ENCODE measurements around the gene TMPRSS13. TPM values are rescaled to one million over a fixed set of nuclear protein-coding genes. Genes with fewer than 3 reads are reported as not detected.
"Not testable (repeated sequence)": the region's sequence is repeated elsewhere in the genome, so short reads cannot be mapped to it uniquely, and the experiment has no call there.

TMPRSS13 gene
- total and polyA plus RNA-seq, 2 donors: 1.5 to 3.5 TPM

- H3K4me3 ChIP-seq (ENCODE audit: low read length in 2 of 2): no peak overlapping the region
Observed at GRCh38 chr11:117953024-117953671, 23.9 kb upstream of the TMPRSS13 start.

GRCh38 chr11:117950993-117951961, 22.1 kb upstream of the TMPRSS13 start:
- H3K27ac ChIP-seq (ENCODE audit: low read depth in 1 of 2, low read length in 1 of 2): peak overlapping the region; percentile 87 to 89

More at GRCh38 chr11:117953024-117953671, 23.9 kb upstream of the TMPRSS13 start:
- H3K27me3 ChIP-seq (ENCODE audit: control insufficient read depth in 2 of 2, insufficient read depth in 1 of 2, low read length in 1 of 2): no peaks in the 10 kb centered on the region
- H3K4me1 ChIP-seq (ENCODE audit: control insufficient read depth in 2 of 2, insufficient read depth in 2 of 2, low read length in 2 of 2): peaks cover 51 to 66% of the 10 kb centered on the region in 2 donors
- peak in 6 of 9 donors; percentile 58 to 89 (median 66) for DNase-seq (ENCODE audit: low read depth in 6 of 9, low spot score in 9 of 9)
- WGBS: 43% methylated on average over 3 of the region's 3 CpGs
- no peaks in the 10 kb centered on the region for H3K36me3 ChIP-seq (ENCODE audit: control insufficient read depth in 2 of 2, insufficient read depth in 2 of 2, low read length in 1 of 2)
- H3K9me3 ChIP-seq (ENCODE audit: control insufficient read depth in 2 of 2, insufficient read depth in 1 of 2, low read length in 1 of 2): no peaks in the 10 kb centered on the region
- H3K27ac ChIP-seq (ENCODE audit: low read depth in 1 of 2, low read length in 1 of 2): peak overlapping the region; percentile 62 to 70

GRCh38 chr11:117950301-117950700, 21.1 kb upstream of the TMPRSS13 start:
- H3K4me3 ChIP-seq (ENCODE audit: low read length in 2 of 2): peak overlapping the region in 1 of 2 donors; percentile 30
- WGBS: 1% methylated on average over 5 of the region's 5 CpGs
- H3K27me3 ChIP-seq (ENCODE audit: control insufficient read depth in 2 of 2, insufficient read depth in 1 of 2, low read length in 1 of 2): no peaks in the 10 kb centered on the region
- no peaks in the 10 kb centered on the region for H3K9me3 ChIP-seq (ENCODE audit: control insufficient read depth in 2 of 2, insufficient read depth in 1 of 2, low read length in 1 of 2)
- no peaks in the 10 kb centered on the region for H3K36me3 ChIP-seq (ENCODE audit: control insufficient read depth in 2 of 2, insufficient read depth in 2 of 2, low read length in 1 of 2)
- DNase-seq (ENCODE audit: low read depth in 6 of 9, low spot score in 9 of 9): peak; percentile 69 to 95 (median 83)
- H3K27ac ChIP-seq (ENCODE audit: low read depth in 1 of 2, low read length in 1 of 2): peak overlapping the region; percentile 87 to 89
- peaks cover 55 to 79% of the 10 kb centered on the region in 2 donors for H3K4me1 ChIP-seq (ENCODE audit: control insufficient read depth in 2 of 2, insufficient read depth in 2 of 2, low read length in 2 of 2)

More at GRCh38 chr11:117950993-117951961, 22.1 kb upstream of the TMPRSS13 start:
- no peaks in the 10 kb centered on the region for H3K27me3 ChIP-seq (ENCODE audit: control insufficient read depth in 2 of 2, insufficient read depth in 1 of 2, low read length in 1 of 2)
- 48% methylated on average over 15 of the region's 15 CpGs for WGBS
- H3K36me3 ChIP-seq (ENCODE audit: control insufficient read depth in 2 of 2, insufficient read depth in 2 of 2, low read length in 1 of 2): no peaks in the 10 kb centered on the region
- no peaks in the 10 kb centered on the region for H3K9me3 ChIP-seq (ENCODE audit: control insufficient read depth in 2 of 2, insufficient read depth in 1 of 2, low read length in 1 of 2)
- H3K4me1 ChIP-seq (ENCODE audit: control insufficient read depth in 2 of 2, insufficient read depth in 2 of 2, low read length in 2 of 2): peaks cover 55 to 79% of the 10 kb centered on the region in 2 donors
- DNase-seq (ENCODE audit: low read depth in 6 of 9, low spot score in 9 of 9): peak; percentile 56 to 89 (median 69)
- peak overlapping the region in 1 of 2 donors; percentile 21 for H3K4me3 ChIP-seq (ENCODE audit: low read length in 2 of 2)

- Histone ChIP-seq H3K4me1 (ENCODE audit: control insufficient read depth in 2 of 2, insufficient read depth in 2 of 2, low read length in 2 of 2) (peaks cover 52 to 78% of the 10 kb centered on the region in 2 donors), H3K36me3 (ENCODE audit: control insufficient read depth in 2 of 2, insufficient read depth in 2 of 2, low read length in 1 of 2) (no peaks in the 10 kb centered on the region)
- 90% methylated on average over 6 of the region's 6 CpGs for WGBS
Observed at GRCh38 chr11:117949062-117949461, 19.9 kb upstream of the TMPRSS13 start.

GRCh38 chr11:117948466-117948865, 19.3 kb upstream of the TMPRSS13 start:
- not testable (repeated sequence) for DNase-seq (ENCODE audit: low read depth in 6 of 9, low spot score in 9 of 9); H3K9me3 ChIP-seq (ENCODE audit: control insufficient read depth in 2 of 2, insufficient read depth in 1 of 2, low read length in 1 of 2); H3K36me3 ChIP-seq (ENCODE audit: control insufficient read depth in 2 of 2, insufficient read depth in 2 of 2, low read length in 1 of 2); H3K27me3 ChIP-seq (ENCODE audit: control insufficient read depth in 2 of 2, insufficient read depth in 1 of 2, low read length in 1 of 2); H3K4me3 ChIP-seq (ENCODE audit: low read length in 2 of 2); H3K27ac ChIP-seq (ENCODE audit: low read depth in 1 of 2, low read length in 1 of 2)
- peaks cover 46 to 72% of the 10 kb centered on the region in 2 donors for H3K4me1 ChIP-seq (ENCODE audit: control insufficient read depth in 2 of 2, insufficient read depth in 2 of 2, low read length in 2 of 2)
- WGBS: 98% methylated on average over 11 of the region's 11 CpGs

More at GRCh38 chr11:117949062-117949461, 19.9 kb upstream of the TMPRSS13 start:
- Histone ChIP-seq H3K4me3 (ENCODE audit: low read length in 2 of 2) (no peak overlapping the region), H3K9me3 (ENCODE audit: control insufficient read depth in 2 of 2, insufficient read depth in 1 of 2, low read length in 1 of 2) (no peaks in the 10 kb centered on the region), H3K27ac (ENCODE audit: low read depth in 1 of 2, low read length in 1 of 2) (no peak overlapping the region), H3K27me3 (ENCODE audit: control insufficient read depth in 2 of 2, insufficient read depth in 1 of 2, low read length in 1 of 2) (no peaks in the 10 kb centered on the region)
- no peak for DNase-seq (ENCODE audit: low read depth in 6 of 9, low spot score in 9 of 9)

GRCh38 chr11:117947751-117948150, 18.5 kb upstream of the TMPRSS13 start:
- peaks cover 41 to 65% of the 10 kb centered on the region in 2 donors for H3K4me1 ChIP-seq (ENCODE audit: control insufficient read depth in 2 of 2, insufficient read depth in 2 of 2, low read length in 2 of 2)
- H3K9me3 ChIP-seq (ENCODE audit: control insufficient read depth in 2 of 2, insufficient read depth in 1 of 2, low read length in 1 of 2); H3K27ac ChIP-seq (ENCODE audit: low read depth in 1 of 2, low read length in 1 of 2); H3K36me3 ChIP-seq (ENCODE audit: control insufficient read depth in 2 of 2, insufficient read depth in 2 of 2, low read length in 1 of 2); H3K4me3 ChIP-seq (ENCODE audit: low read length in 2 of 2); DNase-seq (ENCODE audit: low read depth in 6 of 9, low spot score in 9 of 9); H3K27me3 ChIP-seq (ENCODE audit: control insufficient read depth in 2 of 2, insufficient read depth in 1 of 2, low read length in 1 of 2): not testable (repeated sequence)
- WGBS: 92% methylated on average over 10 of the region's 10 CpGs

- Histone ChIP-seq H3K4me1 (ENCODE audit: control insufficient read depth in 2 of 2, insufficient read depth in 2 of 2, low read length in 2 of 2) (peaks cover 34 to 58% of the 10 kb centered on the region in 2 donors), H3K27ac (ENCODE audit: low read depth in 1 of 2, low read length in 1 of 2) (no peak overlapping the region), H3K9me3 (ENCODE audit: control insufficient read depth in 2 of 2, insufficient read depth in 1 of 2, low read length in 1 of 2) (no peaks in the 10 kb centered on the region), H3K27me3 (ENCODE audit: control insufficient read depth in 2 of 2, insufficient read depth in 1 of 2, low read length in 1 of 2) (no peaks in the 10 kb centered on the region), H3K36me3 (ENCODE audit: control insufficient read depth in 2 of 2, insufficient read depth in 2 of 2, low read length in 1 of 2) (no peaks in the 10 kb centered on the region), H3K4me3 (ENCODE audit: low read length in 2 of 2) (no peak overlapping the region)
- WGBS: 53% methylated on average over 7 of the region's 7 CpGs
- DNase-seq (ENCODE audit: low read depth in 6 of 9, low spot score in 9 of 9): peak; percentile 50 to 87 (median 76)
Observed at GRCh38 chr11:117946842-117947526, 17.8 kb upstream of the TMPRSS13 start.

- no peaks in the 10 kb centered on the region for H3K9me3 ChIP-seq (ENCODE audit: control insufficient read depth in 2 of 2, insufficient read depth in 1 of 2, low read length in 1 of 2)
- no peak for DNase-seq (ENCODE audit: low read depth in 6 of 9, low spot score in 9 of 9)
- H3K36me3 ChIP-seq (ENCODE audit: control insufficient read depth in 2 of 2, insufficient read depth in 2 of 2, low read length in 1 of 2): no peaks in the 10 kb centered on the region
- H3K27ac ChIP-seq (ENCODE audit: low read depth in 1 of 2, low read length in 1 of 2): no peak overlapping the region
- H3K27me3 ChIP-seq (ENCODE audit: control insufficient read depth in 2 of 2, insufficient read depth in 1 of 2, low read length in 1 of 2): no peaks in the 10 kb centered on the region
- WGBS: 89% methylated on average over 5 of the region's 5 CpGs
- H3K4me1 ChIP-seq (ENCODE audit: control insufficient read depth in 2 of 2, insufficient read depth in 2 of 2, low read length in 2 of 2): peaks cover 27 to 51% of the 10 kb centered on the region in 2 donors
- no peak overlapping the region for H3K4me3 ChIP-seq (ENCODE audit: low read length in 2 of 2)
Observed at GRCh38 chr11:117946156-117946841, 17.1 kb upstream of the TMPRSS13 start.

Measured in thymus (tissue), 11 donors.